Liver (tissue), 9 donors: ENCODE results near the gene PRR5L. TPM values are rescaled to one million over a fixed set of nuclear protein-coding genes. Genes with fewer than 3 reads are reported as not detected.
"Not testable (repeated sequence)": the region's sequence is repeated elsewhere in the genome, so short reads cannot be mapped to it uniquely, and the experiment has no call there.

Experiments used
- DNase-seq: peaks from one replicate; pipeline ENCODE4 v3.0.0-alpha.2; 2017; ENCODE audit warnings: low spot score
- H3K27ac ChIP-seq, 2 donors: one replicate each; pipeline ENCODE4 v1.7.0; 2013; ENCODE audit warnings: inconsistent platforms in 2 of 2, low read length in 2 of 2, control low read depth in 1 of 2, low read depth in 1 of 2, mild to moderate bottlenecking in 1 of 2
- H3K27me3 ChIP-seq, 4 donors: one replicate each; pipeline versions ENCODE4 v1.6.1 to v1.7.0; 2013; ENCODE audit warnings: low read length in 3 of 4, inconsistent platforms in 1 of 4, mild to moderate bottlenecking in 1 of 4, moderate library complexity in 1 of 4; ENCODE audit not compliant: control insufficient read depth in 4 of 4, insufficient read depth in 4 of 4
- H3K36me3 ChIP-seq, 4 donors: one replicate each; pipeline versions ENCODE4 v1.6.1 to v1.7.0; 2013; ENCODE audit warnings: low read length in 3 of 4, mild to moderate bottlenecking in 3 of 4, low read depth in 1 of 4, moderate library complexity in 1 of 4; ENCODE audit not compliant: control insufficient read depth in 4 of 4, insufficient read depth in 3 of 4
- H3K4me1 ChIP-seq, 4 donors: one replicate each; pipeline versions ENCODE4 v1.6.1 to v1.7.0; 2013; ENCODE audit warnings: low read length in 3 of 4, mild to moderate bottlenecking in 3 of 4, moderate library complexity in 1 of 4; ENCODE audit not compliant: control insufficient read depth in 4 of 4, insufficient read depth in 4 of 4
- H3K4me3 ChIP-seq, 3 donors: one replicate each; pipeline versions ENCODE4 v1.6.1 to v1.7.0; 2013; ENCODE audit warnings: low read length in 3 of 3, control low read depth in 1 of 3, low read depth in 1 of 3, mild to moderate bottlenecking in 1 of 3
- H3K9ac ChIP-seq, 2 donors: one replicate each; pipeline ENCODE4 v1.7.0; 2013; ENCODE audit warnings: low read length in 2 of 2, mild to moderate bottlenecking in 2 of 2, moderate library complexity in 2 of 2, control low read depth in 1 of 2, low read depth in 1 of 2
- H3K9me3 ChIP-seq, 4 donors: one replicate each; pipeline versions ENCODE4 v1.6.1 to v1.7.0; 2013; ENCODE audit warnings: low read length in 3 of 4; ENCODE audit not compliant: control insufficient read depth in 4 of 4
- EGR1 ChIP-seq, 2 donors: IDR thresholded peaks; 2 replicates each; pipeline ENCODE4 v1.6.1; 2016 to 2018; ENCODE audit warnings: antibody characterized with exemption in 2 of 2, low read depth in 2 of 2
- FOXA2 ChIP-seq: IDR thresholded peaks from 2 replicates; pipeline ENCODE4 v1.6.1; 2016; ENCODE audit warnings: antibody characterized with exemption
- GABPA ChIP-seq, 2 donors: IDR thresholded peaks in 1 of 2; conservative IDR thresholded peaks in 1 of 2; 2 replicates each; pipeline ENCODE4 v1.6.1; 2016; ENCODE audit warnings: antibody characterized with exemption in 2 of 2, mild to moderate bottlenecking in 1 of 2, moderate library complexity in 1 of 2
- HNF4A ChIP-seq, 2 donors: conservative IDR thresholded peaks; 2 replicates each; pipeline ENCODE4 v1.6.1; 2016; ENCODE audit warnings: antibody characterized with exemption in 2 of 2, mild to moderate bottlenecking in 2 of 2
- HNF4G ChIP-seq: IDR thresholded peaks from 2 replicates; pipeline ENCODE4 v1.6.1; 2016; ENCODE audit warnings: antibody characterized with exemption
- JUND ChIP-seq, 2 donors: IDR thresholded peaks; 2 replicates each; pipeline ENCODE4 v1.6.1; 2016; ENCODE audit warnings: antibody characterized with exemption in 2 of 2
- MAX ChIP-seq: IDR thresholded peaks from 2 replicates; pipeline ENCODE4 v1.6.1; 2016; ENCODE audit warnings: antibody characterized with exemption
- RAD21 ChIP-seq, 2 donors: IDR thresholded peaks; 2 replicates each; pipeline ENCODE4 v1.6.1; 2016; ENCODE audit warnings: antibody characterized with exemption in 2 of 2, mild to moderate bottlenecking in 2 of 2
- RXRA ChIP-seq, 2 donors: IDR thresholded peaks; 2 replicates each; pipeline ENCODE4 v1.6.1; 2017 to 2018; ENCODE audit warnings: antibody characterized with exemption in 2 of 2, mild to moderate bottlenecking in 1 of 2
- SP1 ChIP-seq: IDR thresholded peaks from 2 replicates; pipeline ENCODE4 v1.6.1; 2018; ENCODE audit warnings: antibody characterized with exemption, mild to moderate bottlenecking
- TAF1 ChIP-seq: conservative IDR thresholded peaks from 2 replicates; pipeline ENCODE4 v1.6.1; 2016; ENCODE audit warnings: antibody characterized with exemption, mild to moderate bottlenecking
- YY1 ChIP-seq: IDR thresholded peaks from 2 replicates; pipeline ENCODE4 v1.6.1; 2016; ENCODE audit warnings: antibody characterized with exemption, mild to moderate bottlenecking
- WGBS: extraction: QIAGEN DNeasy Blood & Tissue Kit; methylation state at CpG from one replicate; pipeline ENCODE4 v1.1.7; 2013; 5-methylcytosine and 5-hydroxymethylcytosine counted together
- polyA plus RNA-seq, 2 donors: library from polyadenylated mRNA; stranded (reverse) in 1 of 2; unstranded in 1 of 2; fragments of 200-250 nt in 1 of 2; fragments of >200 nt in 1 of 2; fragmentation: Nextera tagmentation in 1 of 2; extraction: Ambion mirVana in 1 of 2; gene quantifications; one replicate each; pipeline versions ENCODE4 v1.2.1 to v1.2.3, GENCODE V29; 2013 to 2015
- total RNA-seq, 2 donors: library from RNA; depleted of rRNA; stranded (reverse); fragments of >200 nt; gene quantifications; one replicate each; pipeline ENCODE4 v1.2.3, GENCODE V29; 2014
- TF ChIP-seq, protein P1 (sequence below): fragments of 150-350 bp; IDR thresholded peaks from 2 replicates; pipeline ENCODE4 v1.5.1; 2017; ENCODE audit warnings: improper control_type of control experiment, low read depth, low read length; ENCODE audit not compliant: missing input control
- TF ChIP-seq, protein P2 (sequence below): IDR thresholded peaks from 2 replicates; pipeline ENCODE4 v1.6.1; 2016; ENCODE audit warnings: antibody characterized with exemption, mild to moderate bottlenecking
- TF ChIP-seq, protein P3 (sequence below): IDR thresholded peaks from 2 replicates; pipeline ENCODE4 v1.6.1; 2016; ENCODE audit warnings: antibody characterized with exemption
- donor health status: healthy.
- donor health status: healthy.
- donor health status: healthy.
- donor health status: healthy.
- donor health status: healthy.

PRR5L gene
- total and polyA plus RNA-seq, 4 donors = 1.2 to 8.5 (median 4.5) TPM

DNA sequence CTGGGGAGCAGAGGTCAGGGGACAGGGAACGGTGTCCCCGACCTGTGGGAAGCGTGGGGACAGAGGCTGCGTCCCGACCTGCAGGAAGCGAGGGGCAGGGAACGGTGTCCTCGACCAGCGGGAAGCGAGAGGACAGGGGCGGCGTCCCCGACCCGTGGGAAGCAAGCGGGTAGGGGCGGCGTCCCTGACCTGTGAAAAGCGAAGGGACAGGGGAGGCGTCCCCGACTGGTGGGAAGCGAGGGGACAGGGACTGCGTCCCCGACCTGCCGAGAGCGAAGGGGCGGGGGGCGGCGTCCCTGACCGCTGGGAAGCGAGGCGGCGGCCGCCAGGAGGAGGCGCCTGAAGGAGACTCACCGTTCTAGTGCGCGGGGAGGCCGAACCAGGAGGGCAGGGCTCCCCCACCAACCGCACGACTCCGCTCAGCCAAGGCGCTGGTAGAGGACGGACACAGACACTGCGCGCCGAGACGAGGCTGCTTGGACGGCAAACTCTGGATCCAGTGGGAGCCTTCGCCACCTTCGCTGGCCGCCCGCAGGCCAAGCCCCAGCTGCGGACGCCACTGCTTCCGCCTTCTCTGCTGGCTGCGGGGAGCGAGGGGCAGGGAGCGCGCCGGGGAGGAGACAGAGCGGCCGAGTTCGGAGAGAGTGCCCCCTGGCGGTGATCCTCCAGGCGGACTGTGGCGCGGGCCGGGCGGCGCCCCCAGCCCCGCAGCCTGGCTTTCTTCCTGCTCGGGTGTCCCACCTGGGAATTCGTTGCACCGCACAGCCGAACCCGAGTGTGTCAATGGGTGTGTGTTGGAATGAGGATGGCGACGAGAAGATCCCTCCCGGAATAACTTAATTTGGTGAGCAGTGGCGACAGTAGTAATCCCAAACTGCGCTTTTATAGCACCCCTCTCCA is 213.9 kb downstream of the PRR5L start, which contains the start of gene TRAF6 (continued):
- TF ChIP-seq RXRA (IDR thresholded peaks at IDR 0.05) (no peak), EGR1 (IDR thresholded peaks at IDR 0.05; ENCODE audit: low read depth in 2 of 2) (no peak), JUND (IDR thresholded peaks at IDR 0.05) (no peak)

- Histone ChIP-seq H3K9me3 (peaks cover 0 to 5% (median 0%) of the 10 kb centered on the region in 4 donors), H3K36me3 (no peaks in the 10 kb centered on the region), H3K27me3 (no peaks in the 10 kb centered on the region), H3K27ac (peak overlapping the region; percentile 68 to 97), H3K4me3 (peak overlapping the region; percentile 86 to 97 (median 92)), H3K9ac (peak overlapping the region; percentile 76 to 85), H3K4me1 (peaks cover 0 to 13% (median 5%) of the 10 kb centered on the region in 4 donors)
- 15% methylated on average over 8 of the region's 8 CpGs for WGBS
- no peak for DNase-seq
- TF ChIP-seq HNF4A (conservative IDR thresholded peaks at IDR 0.05) = no peak
- TF ChIP-seq JUND (IDR thresholded peaks at IDR 0.05) = no peak
- no peak for TF ChIP-seq EGR1 (IDR thresholded peaks at IDR 0.05; ENCODE audit: low read depth in 2 of 2)
- no peak for TF ChIP-seq TAF1
- no peak for TF ChIP-seq FOXA2
- TF ChIP-seq GABPA (IDR thresholded peaks at IDR 0.05 in 1 of 2, conservative IDR thresholded peaks at IDR 0.05 in 1 of 2) = no peak
- TF ChIP-seq MAX = no peak
- TF ChIP-seq, protein P1, sequence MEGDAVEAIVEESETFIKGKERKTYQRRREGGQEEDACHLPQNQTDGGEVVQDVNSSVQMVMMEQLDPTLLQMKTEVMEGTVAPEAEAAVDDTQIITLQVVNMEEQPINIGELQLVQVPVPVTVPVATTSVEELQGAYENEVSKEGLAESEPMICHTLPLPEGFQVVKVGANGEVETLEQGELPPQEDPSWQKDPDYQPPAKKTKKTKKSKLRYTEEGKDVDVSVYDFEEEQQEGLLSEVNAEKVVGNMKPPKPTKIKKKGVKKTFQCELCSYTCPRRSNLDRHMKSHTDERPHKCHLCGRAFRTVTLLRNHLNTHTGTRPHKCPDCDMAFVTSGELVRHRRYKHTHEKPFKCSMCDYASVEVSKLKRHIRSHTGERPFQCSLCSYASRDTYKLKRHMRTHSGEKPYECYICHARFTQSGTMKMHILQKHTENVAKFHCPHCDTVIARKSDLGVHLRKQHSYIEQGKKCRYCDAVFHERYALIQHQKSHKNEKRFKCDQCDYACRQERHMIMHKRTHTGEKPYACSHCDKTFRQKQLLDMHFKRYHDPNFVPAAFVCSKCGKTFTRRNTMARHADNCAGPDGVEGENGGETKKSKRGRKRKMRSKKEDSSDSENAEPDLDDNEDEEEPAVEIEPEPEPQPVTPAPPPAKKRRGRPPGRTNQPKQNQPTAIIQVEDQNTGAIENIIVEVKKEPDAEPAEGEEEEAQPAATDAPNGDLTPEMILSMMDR = no peak
- no peak for TF ChIP-seq SP1
Observed at GRCh38 chr11:36510594-36510942, 214.5 kb downstream of the PRR5L start.

- WGBS = 89% methylated on average over 2 of the region's 2 CpGs
- H3K27me3 ChIP-seq, H3K36me3 ChIP-seq, DNase-seq, H3K9me3 ChIP-seq, H3K9ac ChIP-seq, H3K27ac ChIP-seq: not testable (repeated sequence)
- peak overlapping the region in 1 of 3 donors; percentile 86 for H3K4me3 ChIP-seq
- H3K4me1 ChIP-seq = peaks cover 0 to 13% (median 5%) of the 10 kb centered on the region in 4 donors
Observed at GRCh38 chr11:36511062-36511461, 215.0 kb downstream of the PRR5L start.

- Histone ChIP-seq H3K27ac (no peak overlapping the region), H3K4me1 (peaks cover 0 to 13% (median 5%) of the 10 kb centered on the region in 4 donors), H3K36me3 (no peaks in the 10 kb centered on the region), H3K9ac (no peak overlapping the region), H3K27me3 (no peaks in the 10 kb centered on the region), H3K9me3 (peaks cover 0 to 5% (median 0%) of the 10 kb centered on the region in 4 donors), H3K4me3 (no peak overlapping the region)
- 67% methylated on average over 5 of the region's 5 CpGs for WGBS
- DNase-seq = no peak
- no peak for TF ChIP-seq RXRA (IDR thresholded peaks at IDR 0.05)
- TF ChIP-seq, protein P2, sequence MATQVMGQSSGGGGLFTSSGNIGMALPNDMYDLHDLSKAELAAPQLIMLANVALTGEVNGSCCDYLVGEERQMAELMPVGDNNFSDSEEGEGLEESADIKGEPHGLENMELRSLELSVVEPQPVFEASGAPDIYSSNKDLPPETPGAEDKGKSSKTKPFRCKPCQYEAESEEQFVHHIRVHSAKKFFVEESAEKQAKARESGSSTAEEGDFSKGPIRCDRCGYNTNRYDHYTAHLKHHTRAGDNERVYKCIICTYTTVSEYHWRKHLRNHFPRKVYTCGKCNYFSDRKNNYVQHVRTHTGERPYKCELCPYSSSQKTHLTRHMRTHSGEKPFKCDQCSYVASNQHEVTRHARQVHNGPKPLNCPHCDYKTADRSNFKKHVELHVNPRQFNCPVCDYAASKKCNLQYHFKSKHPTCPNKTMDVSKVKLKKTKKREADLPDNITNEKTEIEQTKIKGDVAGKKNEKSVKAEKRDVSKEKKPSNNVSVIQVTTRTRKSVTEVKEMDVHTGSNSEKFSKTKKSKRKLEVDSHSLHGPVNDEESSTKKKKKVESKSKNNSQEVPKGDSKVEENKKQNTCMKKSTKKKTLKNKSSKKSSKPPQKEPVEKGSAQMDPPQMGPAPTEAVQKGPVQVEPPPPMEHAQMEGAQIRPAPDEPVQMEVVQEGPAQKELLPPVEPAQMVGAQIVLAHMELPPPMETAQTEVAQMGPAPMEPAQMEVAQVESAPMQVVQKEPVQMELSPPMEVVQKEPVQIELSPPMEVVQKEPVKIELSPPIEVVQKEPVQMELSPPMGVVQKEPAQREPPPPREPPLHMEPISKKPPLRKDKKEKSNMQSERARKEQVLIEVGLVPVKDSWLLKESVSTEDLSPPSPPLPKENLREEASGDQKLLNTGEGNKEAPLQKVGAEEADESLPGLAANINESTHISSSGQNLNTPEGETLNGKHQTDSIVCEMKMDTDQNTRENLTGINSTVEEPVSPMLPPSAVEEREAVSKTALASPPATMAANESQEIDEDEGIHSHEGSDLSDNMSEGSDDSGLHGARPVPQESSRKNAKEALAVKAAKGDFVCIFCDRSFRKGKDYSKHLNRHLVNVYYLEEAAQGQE = no peak
- no peak for TF ChIP-seq RAD21 (IDR thresholded peaks at IDR 0.05)
- TF ChIP-seq EGR1 (IDR thresholded peaks at IDR 0.05; ENCODE audit: low read depth in 2 of 2) = no peak
- TF ChIP-seq, protein P3, sequence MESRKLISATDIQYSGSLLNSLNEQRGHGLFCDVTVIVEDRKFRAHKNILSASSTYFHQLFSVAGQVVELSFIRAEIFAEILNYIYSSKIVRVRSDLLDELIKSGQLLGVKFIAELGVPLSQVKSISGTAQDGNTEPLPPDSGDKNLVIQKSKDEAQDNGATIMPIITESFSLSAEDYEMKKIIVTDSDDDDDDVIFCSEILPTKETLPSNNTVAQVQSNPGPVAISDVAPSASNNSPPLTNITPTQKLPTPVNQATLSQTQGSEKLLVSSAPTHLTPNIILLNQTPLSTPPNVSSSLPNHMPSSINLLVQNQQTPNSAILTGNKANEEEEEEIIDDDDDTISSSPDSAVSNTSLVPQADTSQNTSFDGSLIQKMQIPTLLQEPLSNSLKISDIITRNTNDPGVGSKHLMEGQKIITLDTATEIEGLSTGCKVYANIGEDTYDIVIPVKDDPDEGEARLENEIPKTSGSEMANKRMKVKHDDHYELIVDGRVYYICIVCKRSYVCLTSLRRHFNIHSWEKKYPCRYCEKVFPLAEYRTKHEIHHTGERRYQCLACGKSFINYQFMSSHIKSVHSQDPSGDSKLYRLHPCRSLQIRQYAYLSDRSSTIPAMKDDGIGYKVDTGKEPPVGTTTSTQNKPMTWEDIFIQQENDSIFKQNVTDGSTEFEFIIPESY = no peak
- TF ChIP-seq SP1 = no peak
- no peak for TF ChIP-seq JUND (IDR thresholded peaks at IDR 0.05)
- no peak for TF ChIP-seq HNF4G
- no peak for TF ChIP-seq YY1
Observed at GRCh38 chr11:36512016-36512415, 215.9 kb downstream of the PRR5L start.
